ENCODE measurements around the gene CMKLR1. TPM values are rescaled to one million over a fixed set of nuclear protein-coding genes. Genes with fewer than 3 reads are reported as not detected.

Gene CMKLR1
- total RNA-seq, 1 experiment from 2014 or later = 0.66 TPM

DNA sequence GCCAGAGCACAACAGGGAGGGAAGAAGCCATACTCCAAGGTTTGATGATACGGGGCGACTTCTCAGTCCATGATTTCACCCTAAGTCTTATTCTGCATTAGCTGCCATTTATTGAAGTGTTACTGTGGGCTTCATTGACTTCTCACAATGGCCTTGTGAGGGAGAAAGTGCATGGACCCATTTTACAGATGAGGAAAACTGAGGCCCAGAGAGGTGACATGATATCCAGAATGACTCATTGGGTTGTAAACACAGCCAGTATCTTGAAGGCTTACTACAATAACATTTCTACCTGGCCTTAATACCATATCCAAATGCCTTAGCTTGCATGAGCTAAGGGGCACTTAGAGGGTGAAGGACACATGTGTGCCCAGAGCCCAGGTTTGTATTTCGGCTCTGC lies 100.6 kb downstream of the CMKLR1 start:
- Histone ChIP-seq H2BK12ac (ENCODE audit: insufficient read length, low read depth, low read length) (no peak overlapping the region), H3K23me2 (ENCODE audit: insufficient read length, low read depth, low read length, poor library complexity, severe bottlenecking) (no peaks in the 10 kb centered on the region), H2BK120ac (ENCODE audit: low read depth, low read length, poor library complexity, severe bottlenecking) (no peak overlapping the region), H4K5ac (ENCODE audit: insufficient read length, low read depth, low read length) (no peak overlapping the region), H3K4me1 (ENCODE audit: insufficient read depth, low read length) (peaks cover 3% of the 10 kb centered on the region; the same call in 1 of the 2 replicates), H3K79me2 (ENCODE audit: insufficient read depth, low read length) (no peaks in the 10 kb centered on the region), H2BK15ac (ENCODE audit: low read depth, low read length) (no peak overlapping the region), H3K9ac (ENCODE audit: extremely low read depth, insufficient read length, low read length) (no peak overlapping the region), H4K8ac (replicated peaks; ENCODE audit: insufficient read length, low read depth, low read length) (no peak overlapping the region), H3K27ac (ENCODE audit: insufficient read length, low read depth, low read length) (no peak overlapping the region), H3K9me3 (ENCODE audit: control insufficient read depth, low read depth, low read length) (no peaks in the 10 kb centered on the region), H2BK20ac (ENCODE audit: low read depth, low read length, poor library complexity, severe bottlenecking) (no peak overlapping the region), H4K91ac (ENCODE audit: insufficient read length, low read depth, low read length) (no peak overlapping the region), H3K14ac (ENCODE audit: insufficient read depth, low read length) (no peak overlapping the region), H3K23ac (ENCODE audit: insufficient read length, low read depth, low read length) (no peak overlapping the region), H4K20me1 (ENCODE audit: control insufficient read depth, insufficient read depth, insufficient read length) (no peaks in the 10 kb centered on the region), H3K18ac (ENCODE audit: insufficient read length, low read depth, low read length) (no peak overlapping the region), H3K4me2 (ENCODE audit: insufficient read depth, insufficient read length, low read length) (no peak overlapping the region), H3T11ph (ENCODE audit: low read length) (no peak overlapping the region), H2BK5ac (ENCODE audit: insufficient read length, low read length) (no peak overlapping the region), H3K27me3 (ENCODE audit: insufficient read depth, low read length) (no peaks in the 10 kb centered on the region; the same call in 1 of the 2 replicates), H3K56ac (ENCODE audit: insufficient read length, low read depth, low read length) (no peak overlapping the region), H2AFZ (ENCODE audit: low read length) (no peak overlapping the region), H2AK5ac (ENCODE audit: insufficient read length, low read length) (no peak overlapping the region), H3K4ac (ENCODE audit: low read depth, low read length) (no peak overlapping the region), H3K79me1 (ENCODE audit: insufficient read depth, low read depth, low read length, poor library complexity, severe bottlenecking) (no peaks in the 10 kb centered on the region)
- H3K27ac Mint-ChIP-seq = no peak overlapping the region
- TF ChIP-seq, protein P1, sequence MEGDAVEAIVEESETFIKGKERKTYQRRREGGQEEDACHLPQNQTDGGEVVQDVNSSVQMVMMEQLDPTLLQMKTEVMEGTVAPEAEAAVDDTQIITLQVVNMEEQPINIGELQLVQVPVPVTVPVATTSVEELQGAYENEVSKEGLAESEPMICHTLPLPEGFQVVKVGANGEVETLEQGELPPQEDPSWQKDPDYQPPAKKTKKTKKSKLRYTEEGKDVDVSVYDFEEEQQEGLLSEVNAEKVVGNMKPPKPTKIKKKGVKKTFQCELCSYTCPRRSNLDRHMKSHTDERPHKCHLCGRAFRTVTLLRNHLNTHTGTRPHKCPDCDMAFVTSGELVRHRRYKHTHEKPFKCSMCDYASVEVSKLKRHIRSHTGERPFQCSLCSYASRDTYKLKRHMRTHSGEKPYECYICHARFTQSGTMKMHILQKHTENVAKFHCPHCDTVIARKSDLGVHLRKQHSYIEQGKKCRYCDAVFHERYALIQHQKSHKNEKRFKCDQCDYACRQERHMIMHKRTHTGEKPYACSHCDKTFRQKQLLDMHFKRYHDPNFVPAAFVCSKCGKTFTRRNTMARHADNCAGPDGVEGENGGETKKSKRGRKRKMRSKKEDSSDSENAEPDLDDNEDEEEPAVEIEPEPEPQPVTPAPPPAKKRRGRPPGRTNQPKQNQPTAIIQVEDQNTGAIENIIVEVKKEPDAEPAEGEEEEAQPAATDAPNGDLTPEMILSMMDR (conservative IDR thresholded peaks at IDR 0.05) = no peak
- H3K4me3 Mint-ChIP-seq = no peak overlapping the region
- H3K27me3 Mint-ChIP-seq (ENCODE audit: low read depth) = no peaks in the 10 kb centered on the region; the same call in 1 of the 2 replicates
- no CpG with 5 or more reads among the region's 3 CpGs for WGBS (ENCODE audit: extremely low coverage, insufficient read length, low lambda C conversion rate)
- DNase-seq = no peak
- H3K9me3 Mint-ChIP-seq = peaks cover 11 to 12% of the 10 kb centered on the region in 2 experiments; a peak in 4 of 5 replicates
- peaks cover 0 to 13% (median 8%) of the 10 kb centered on the region in 3 experiments; a peak in 3 of 7 replicates for H3K36me3 Mint-ChIP-seq (ENCODE audit: insufficient read depth in 1 of 3, low read depth in 3 of 3)
- H3K4me1 Mint-ChIP-seq = peaks cover 36 to 38% of the 10 kb centered on the region in 2 experiments

Other genes with a start within 250 kb of the CMKLR1 start
- 0.92 and 1.2 TPM in 2 replicates for gene WSCD2, start 210.0 kb downstream of the CMKLR1 start, total RNA-seq (2021)
- 4.6 and 5.1 TPM in 2 replicates for gene FICD, start 176.0 kb upstream of the CMKLR1 start, total RNA-seq (2021)
- gene SART3, start 221.9 kb upstream of the CMKLR1 start, total RNA-seq (2021) = 80.7 and 89.4 TPM in 2 replicates
- 63.9 and 64.9 TPM in 2 replicates for gene ISCU, start 223.3 kb upstream of the CMKLR1 start, total RNA-seq (2021)

Measured in H9 (cell line).